ENCODE results near the gene ANKFY1.

DNA sequence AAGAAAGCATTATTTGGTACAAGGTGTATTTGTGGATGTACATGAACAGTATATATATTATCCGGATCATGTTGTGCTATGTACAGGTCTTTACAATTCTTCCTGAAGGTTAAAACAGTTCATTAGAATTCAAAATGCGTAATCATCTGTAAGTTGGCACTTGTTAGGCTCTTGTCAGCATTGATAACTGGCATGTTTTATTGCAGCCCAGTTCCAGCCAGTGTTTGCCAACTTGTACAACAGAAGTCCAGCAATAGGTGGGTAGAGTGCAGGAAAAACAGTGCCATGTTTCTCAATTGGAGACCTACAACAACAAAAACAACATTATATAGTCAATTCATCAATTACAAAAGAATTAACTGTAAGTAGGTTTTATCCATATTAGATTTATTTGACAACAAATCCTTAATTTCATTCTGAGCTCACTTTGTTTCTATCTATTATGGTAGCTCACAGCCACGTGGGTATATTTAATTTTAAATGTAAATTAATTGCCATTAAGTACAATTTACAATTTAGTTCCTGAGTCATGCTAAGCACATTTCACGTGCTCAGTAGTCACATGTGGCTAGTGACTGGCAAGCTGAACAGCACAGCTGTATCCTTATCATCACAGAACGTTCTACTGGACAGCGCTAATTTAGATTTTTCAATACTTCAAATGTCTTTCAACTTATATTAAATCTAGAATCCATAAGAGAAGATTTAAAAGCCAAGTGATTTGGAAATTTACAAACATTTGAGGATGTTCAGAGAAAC is 8.6 kb upstream of the ANKFY1 start:
- no peak for TF ChIP-seq EZH2phosphoT487 (IDR thresholded peaks at IDR 0.05; ENCODE audit: insufficient read depth, low read depth)
- TF ChIP-seq EZH2 (IDR thresholded peaks at IDR 0.05; ENCODE audit: insufficient read depth, poor library complexity, severe bottlenecking): no peak
